Mesendoderm (in vitro differentiated cells): ENCODE data around the gene LRRC56.
A peak's percentile ranks its signal among the peaks of the same experiment; 100 is the strongest.

Experiments used
- DNase-seq: peaks from one replicate; pipeline ENCODE4 v3.0.0; 2013
- H2AK5ac ChIP-seq: 2 replicates; pipeline ENCODE4 v1.6.1; 2013; ENCODE audit warnings: low read length, inconsistent platforms
- H2BK120ac ChIP-seq: 2 replicates; pipeline ENCODE4 v1.6.1; 2013; ENCODE audit warnings: low read depth, mild to moderate bottlenecking, low read length, moderate library complexity, mixed read lengths
- H2BK15ac ChIP-seq: replicated peaks from 2 replicates; pipeline ENCODE4 v1.6.1; 2013; ENCODE audit warnings: low read depth, mild to moderate bottlenecking, moderate library complexity
- H2BK5ac ChIP-seq: 2 replicates; pipeline ENCODE4 v1.6.1; 2013; ENCODE audit warnings: low read length, inconsistent platforms
- H3K18ac ChIP-seq: 2 replicates; pipeline ENCODE4 v1.6.1; 2013; ENCODE audit warnings: mild to moderate bottlenecking, low read length, mixed read lengths
- H3K23ac ChIP-seq: one replicate; pipeline ENCODE4 v1.6.1; 2013; ENCODE audit warnings: low read length
- H3K27ac ChIP-seq: 2 replicates; pipeline ENCODE4 v1.5.1; 2013; ENCODE audit warnings: low read depth, mild to moderate bottlenecking, inconsistent platforms, low read length, moderate library complexity
- H3K27me3 ChIP-seq: 2 replicates; pipeline ENCODE4 v1.6.1; 2013; ENCODE audit warnings: low read length, control low read depth, mild to moderate bottlenecking, inconsistent platforms; ENCODE audit not compliant: insufficient read depth, poor library complexity
- H3K36me3 ChIP-seq: 2 replicates; pipeline ENCODE4 v1.6.1; 2013; ENCODE audit warnings: low read length, inconsistent platforms; ENCODE audit not compliant: control insufficient read depth, insufficient read depth
- H3K4ac ChIP-seq: one replicate; pipeline ENCODE4 v1.6.1; 2013; ENCODE audit warnings: low read depth, mild to moderate bottlenecking, low read length, moderate library complexity
- H3K4me1 ChIP-seq: 2 replicates; pipeline ENCODE4 v1.6.1; 2013; ENCODE audit warnings: low read depth, low read length, inconsistent platforms; ENCODE audit not compliant: control insufficient read depth
- H3K4me2 ChIP-seq: 2 replicates; pipeline ENCODE4 v1.6.1; 2013; ENCODE audit warnings: low read length
- H3K4me3 ChIP-seq: 2 replicates; pipeline ENCODE4 v1.5.1; 2013; ENCODE audit warnings: mild to moderate bottlenecking, low read length
- H3K56ac ChIP-seq: one replicate; pipeline ENCODE4 v1.6.1; 2013; ENCODE audit warnings: low read length
- H3K79me1 ChIP-seq: 2 replicates; pipeline ENCODE4 v1.6.1; 2013; ENCODE audit warnings: low read length, inconsistent platforms
- H3K79me2 ChIP-seq: 2 replicates; pipeline ENCODE4 v1.6.1; 2013; ENCODE audit warnings: mild to moderate bottlenecking, low read length; ENCODE audit not compliant: control insufficient read depth, insufficient read depth
- H3K9ac ChIP-seq: 2 replicates; pipeline ENCODE4 v1.6.1; 2013; ENCODE audit warnings: low read length, inconsistent platforms
- H4K5ac ChIP-seq: one replicate; pipeline ENCODE4 v1.6.1; 2013; ENCODE audit warnings: low read length
- H4K8ac ChIP-seq: one replicate; pipeline ENCODE4 v1.6.1; 2013; ENCODE audit warnings: low read depth, mild to moderate bottlenecking, control low read depth, low read length, moderate library complexity
- WGBS: extraction: QIAGEN DNeasy Blood & Tissue Kit; methylation state at CpG from one replicate; pipeline ENCODE4 v1.1.7; 2013; ENCODE audit warnings: low lambda C conversion rate, missing lambda C conversion rate; ENCODE audit not compliant: insufficient coverage; ENCODE audit errors: extremely low coverage; 5-methylcytosine and 5-hydroxymethylcytosine counted together

LRRC56 gene

GRCh38 chr11:577611-577894 lies 40.2 kb downstream of the LRRC56 start:
- Histone ChIP-seq H2BK120ac (no peak overlapping the region), H2BK15ac (no peak overlapping the region), H3K79me2 (peaks cover 49% of the 10 kb centered on the region), H2AK5ac (no peak overlapping the region), H3K4me1 (peaks cover 3% of the 10 kb centered on the region), H3K4me2 (peak overlapping the region; percentile 88), H3K18ac (no peak overlapping the region), H4K8ac (no peak overlapping the region), H3K9ac (peak overlapping the region; percentile 95), H3K36me3 (peaks cover 3% of the 10 kb centered on the region), H2BK5ac (no peak overlapping the region), H3K4me3 (peak overlapping the region; percentile 1), H3K56ac (peak overlapping the region; percentile 95), H3K79me1 (peaks cover 17% of the 10 kb centered on the region), H3K27ac (no peak overlapping the region), H3K27me3 (peaks cover 7% of the 10 kb centered on the region), H4K5ac (no peak overlapping the region), H3K4ac (no peak overlapping the region), H3K23ac (no peak overlapping the region)
- no CpG with 5 or more reads among the region's 6 CpGs for WGBS
- no peak for DNase-seq

GRCh38 chr11:578276-579035 lies 41.1 kb downstream of the LRRC56 start:
- Histone ChIP-seq H3K4me1 (peaks cover 3% of the 10 kb centered on the region), H3K79me1 (peaks cover 18% of the 10 kb centered on the region), H3K23ac (no peak overlapping the region), H3K56ac (peak overlapping the region; percentile 7), H2BK5ac (no peak overlapping the region), H3K27me3 (peaks cover 7% of the 10 kb centered on the region), H3K36me3 (peaks cover 4% of the 10 kb centered on the region), H3K4me3 (no peak overlapping the region), H3K9ac (peak overlapping the region; percentile 95), H3K79me2 (peaks cover 49% of the 10 kb centered on the region), H3K4ac (no peak overlapping the region), H4K5ac (no peak overlapping the region), H3K4me2 (no peak overlapping the region), H3K27ac (no peak overlapping the region), H2BK120ac (no peak overlapping the region), H3K18ac (no peak overlapping the region), H4K8ac (no peak overlapping the region), H2AK5ac (no peak overlapping the region), H2BK15ac (no peak overlapping the region)
- no CpG with 5 or more reads among the region's 21 CpGs for WGBS
- DNase-seq: no peak

GRCh38 chr11:579830-580601 lies 42.7 kb downstream of the LRRC56 start:
- Histone ChIP-seq H3K4me2 (no peak overlapping the region), H3K4me1 (peaks cover 3% of the 10 kb centered on the region), H2BK5ac (no peak overlapping the region), H2BK15ac (no peak overlapping the region), H3K27me3 (peaks cover 2% of the 10 kb centered on the region), H3K79me1 (peaks cover 21% of the 10 kb centered on the region), H3K36me3 (peaks cover 9% of the 10 kb centered on the region), H3K4me3 (no peak overlapping the region), H2BK120ac (no peak overlapping the region), H3K18ac (no peak overlapping the region), H3K27ac (no peak overlapping the region), H4K5ac (no peak overlapping the region), H3K56ac (no peak overlapping the region), H4K8ac (no peak overlapping the region), H2AK5ac (no peak overlapping the region), H3K23ac (no peak overlapping the region), H3K79me2 (peaks cover 49% of the 10 kb centered on the region), H3K9ac (no peak overlapping the region), H3K4ac (no peak overlapping the region)
- no CpG with 5 or more reads among the region's 20 CpGs for WGBS
- no peak for DNase-seq

- Histone ChIP-seq H3K4me1 (peaks cover 3% of the 10 kb centered on the region), H3K27me3 (no peaks in the 10 kb centered on the region), H3K4ac (no peak overlapping the region), H3K9ac (no peak overlapping the region), H4K8ac (no peak overlapping the region), H3K56ac (no peak overlapping the region), H3K79me1 (peaks cover 21% of the 10 kb centered on the region), H3K23ac (no peak overlapping the region), H3K27ac (no peak overlapping the region), H2BK5ac (no peak overlapping the region), H2AK5ac (no peak overlapping the region), H2BK15ac (no peak overlapping the region), H3K4me3 (no peak overlapping the region), H3K36me3 (peaks cover 9% of the 10 kb centered on the region), H3K79me2 (peaks cover 49% of the 10 kb centered on the region), H2BK120ac (no peak overlapping the region), H3K4me2 (no peak overlapping the region), H4K5ac (no peak overlapping the region), H3K18ac (no peak overlapping the region)
- no peak for DNase-seq
- WGBS: 100% methylated on average over 1 of the region's 14 CpGs
These were observed 44.0 kb downstream of the LRRC56 start for GRCh38 chr11:581342-581741.

GRCh38 chr11:581752-582151 lies 44.4 kb downstream of the LRRC56 start:
- peaks cover 3% of the 10 kb centered on the region for H3K4me1 ChIP-seq

More at GRCh38 chr11:581752-582151, 44.4 kb downstream of the LRRC56 start:
- WGBS: 100% methylated on average over 1 of the region's 17 CpGs
- peaks cover 48% of the 10 kb centered on the region for H3K79me2 ChIP-seq
- no peak overlapping the region for H3K4ac ChIP-seq
- no peak overlapping the region for H3K27ac ChIP-seq
- no peak overlapping the region for H2AK5ac ChIP-seq
- H3K56ac ChIP-seq: no peak overlapping the region
- H3K9ac ChIP-seq: no peak overlapping the region
- H3K4me2 ChIP-seq: no peak overlapping the region
- H4K5ac ChIP-seq: no peak overlapping the region
- no peak overlapping the region for H2BK120ac ChIP-seq
- no peak overlapping the region for H3K18ac ChIP-seq
- no peak overlapping the region for H3K4me3 ChIP-seq
- no peaks in the 10 kb centered on the region for H3K27me3 ChIP-seq
- H3K36me3 ChIP-seq: peaks cover 11% of the 10 kb centered on the region
- H2BK5ac ChIP-seq: no peak overlapping the region
- DNase-seq: no peak
- H3K79me1 ChIP-seq: peaks cover 21% of the 10 kb centered on the region
- H4K8ac ChIP-seq: no peak overlapping the region
- no peak overlapping the region for H2BK15ac ChIP-seq
- no peak overlapping the region for H3K23ac ChIP-seq
